CD4-positive, alpha-beta T cell treated with Interleukin-15 for 4 hours (primary cell): Measurements from ENCODE around the gene USH2A.
"Not testable (repeated sequence)": the region's sequence is repeated elsewhere in the genome, so short reads cannot be mapped to it uniquely, and the experiment has no call there.

ENCODE experiments used
- DNase-seq: peaks from one replicate; pipeline ENCODE4 v3.0.0-alpha.2; 2020; ENCODE audit warnings: low spot score

USH2A gene

DNA sequence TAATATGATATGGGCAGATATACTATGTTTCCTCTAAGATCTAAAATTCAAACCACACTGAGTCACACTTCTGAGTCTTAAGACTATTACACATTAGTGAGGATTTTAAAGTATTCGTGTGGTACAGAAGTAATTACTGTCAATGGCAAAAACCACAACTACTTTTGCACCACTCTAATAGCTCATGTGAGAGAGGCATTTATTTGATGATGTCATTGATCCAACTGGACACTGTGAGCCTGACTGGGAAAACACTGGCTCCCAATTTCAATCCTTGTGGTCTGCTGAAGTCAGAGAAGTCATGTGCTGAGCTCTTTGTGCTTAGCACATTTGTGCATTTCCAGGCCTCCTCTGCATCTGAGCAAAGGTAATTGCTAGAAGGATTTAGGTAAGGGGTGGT, 377.8 kb downstream of the USH2A start:
- DNase-seq, result no peak

DNA sequence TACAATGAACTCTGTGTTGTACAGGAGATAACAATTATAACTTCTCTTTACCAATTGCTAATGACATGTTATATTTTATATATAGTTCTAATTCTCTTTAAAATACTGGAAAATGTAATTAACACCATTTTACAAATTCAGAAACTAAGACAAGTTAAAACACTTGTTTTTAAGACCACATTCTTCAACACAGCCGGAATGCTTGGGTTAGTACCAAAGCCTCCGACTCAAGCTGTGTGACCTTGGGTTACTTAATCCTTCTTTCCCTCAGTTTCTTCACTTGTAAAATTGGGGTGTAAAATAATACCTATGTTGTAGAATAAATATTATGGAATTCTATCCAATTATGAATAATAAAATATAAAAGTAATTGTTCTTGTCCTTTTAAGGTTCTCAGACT, 378.7 kb downstream of the USH2A start:
- no peak for DNase-seq

DNA sequence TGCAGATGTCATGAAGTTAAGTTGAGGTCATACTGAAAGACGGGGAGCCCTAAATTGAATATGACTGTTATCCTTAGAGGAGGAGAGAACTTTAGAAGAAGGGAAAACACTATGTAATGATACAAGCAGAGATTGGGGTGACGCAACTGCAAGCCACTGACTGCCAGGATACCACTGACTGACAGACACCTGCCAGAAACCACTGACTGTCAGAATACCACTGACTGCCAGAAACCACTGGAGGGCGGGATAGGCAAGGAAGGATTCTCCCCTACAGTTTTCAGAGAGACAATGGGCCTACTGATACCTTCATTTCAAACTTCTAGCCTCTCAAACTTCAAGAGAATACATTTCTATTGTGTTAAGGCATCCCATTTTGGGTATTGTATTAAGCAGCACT, 388.7 kb downstream of the USH2A start:
- no peak for DNase-seq

DNA sequence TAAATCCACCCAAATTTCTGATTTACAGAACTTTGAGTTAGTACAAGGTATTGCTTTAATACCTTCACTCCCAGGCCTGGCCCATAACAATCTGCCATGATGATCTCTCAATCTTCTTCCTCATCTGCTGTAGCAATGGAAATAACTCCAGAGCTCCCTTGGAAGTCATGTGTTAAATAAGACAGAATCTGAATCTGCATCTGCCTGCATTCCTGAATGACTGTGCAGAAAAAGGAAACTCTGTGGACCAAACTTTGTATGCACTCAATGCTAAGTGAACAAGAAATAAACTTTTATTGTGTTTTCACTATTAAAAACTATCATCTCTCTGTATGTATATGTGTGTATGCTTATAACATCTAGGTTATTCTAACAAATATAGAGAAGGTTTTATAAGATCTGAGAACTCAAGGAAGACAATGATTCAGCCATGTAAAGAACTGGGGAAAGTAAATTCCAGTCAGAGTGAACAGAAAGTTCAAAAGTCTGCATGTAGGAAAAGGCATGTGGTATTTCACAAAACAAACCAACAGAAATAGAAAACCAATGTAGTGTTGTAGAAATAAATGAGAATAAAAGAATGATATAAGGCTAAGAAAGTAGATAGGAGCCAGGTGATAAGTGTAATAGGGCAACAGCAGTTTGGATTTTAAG, 390.2 kb downstream of the USH2A start:
- DNase-seq, result no peak

DNA sequence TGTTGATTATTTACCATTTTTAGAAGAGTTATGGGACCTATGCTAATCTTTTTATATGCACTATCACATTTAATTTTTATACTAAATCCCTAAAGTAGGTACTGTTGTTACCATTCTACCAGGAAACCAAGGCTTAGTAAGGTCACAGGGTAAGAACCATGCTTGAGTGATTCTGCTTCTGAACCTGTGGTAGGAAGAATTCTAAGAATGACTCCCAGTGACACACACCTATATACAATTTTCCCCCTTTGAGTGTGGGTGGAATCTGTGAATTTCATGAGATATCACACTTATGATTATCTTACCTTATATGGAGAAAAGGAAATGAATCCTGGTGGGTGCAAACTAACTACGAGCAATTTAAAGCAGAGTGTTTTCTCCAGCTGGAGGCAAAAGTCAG, 391.0 kb downstream of the USH2A start:
- no peak for DNase-seq

DNA sequence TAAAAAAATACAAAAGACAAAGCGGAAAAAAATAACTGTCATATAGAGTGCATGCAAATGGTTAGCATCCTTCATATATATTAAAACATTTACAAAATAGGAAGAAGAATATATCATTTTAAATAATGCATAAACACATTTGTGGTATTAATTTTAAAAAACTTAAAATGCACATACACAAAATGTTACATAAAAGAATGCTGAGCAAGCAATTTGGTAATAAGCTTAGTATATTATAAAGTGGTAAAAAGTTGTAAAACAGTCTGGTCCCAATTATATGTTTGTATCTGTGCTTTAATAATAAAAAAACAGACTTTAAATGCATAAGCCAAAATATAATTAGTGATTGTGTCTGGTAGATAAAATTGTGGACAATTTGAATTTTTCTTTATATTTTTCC, 394.6 kb downstream of the USH2A start:
- no peak for DNase-seq

DNA sequence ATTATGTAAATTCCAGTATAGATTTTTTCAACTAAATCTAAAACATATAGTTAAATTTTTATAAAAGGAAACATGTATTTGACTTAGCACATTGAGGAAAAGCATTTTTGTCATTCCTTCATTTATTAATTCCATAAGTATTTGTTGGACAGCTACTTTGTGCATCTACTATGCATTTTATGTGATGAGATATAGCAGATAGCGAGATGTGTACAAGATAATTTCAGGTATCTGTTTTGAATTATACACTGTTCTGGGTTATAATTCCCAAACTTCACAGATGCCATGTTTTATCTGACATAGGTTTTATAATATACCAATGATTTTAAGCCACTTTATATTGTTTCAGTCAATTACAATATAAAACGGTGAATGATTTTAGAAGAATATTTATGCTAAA, 398.7 kb downstream of the USH2A start:
- no peak for DNase-seq

DNA sequence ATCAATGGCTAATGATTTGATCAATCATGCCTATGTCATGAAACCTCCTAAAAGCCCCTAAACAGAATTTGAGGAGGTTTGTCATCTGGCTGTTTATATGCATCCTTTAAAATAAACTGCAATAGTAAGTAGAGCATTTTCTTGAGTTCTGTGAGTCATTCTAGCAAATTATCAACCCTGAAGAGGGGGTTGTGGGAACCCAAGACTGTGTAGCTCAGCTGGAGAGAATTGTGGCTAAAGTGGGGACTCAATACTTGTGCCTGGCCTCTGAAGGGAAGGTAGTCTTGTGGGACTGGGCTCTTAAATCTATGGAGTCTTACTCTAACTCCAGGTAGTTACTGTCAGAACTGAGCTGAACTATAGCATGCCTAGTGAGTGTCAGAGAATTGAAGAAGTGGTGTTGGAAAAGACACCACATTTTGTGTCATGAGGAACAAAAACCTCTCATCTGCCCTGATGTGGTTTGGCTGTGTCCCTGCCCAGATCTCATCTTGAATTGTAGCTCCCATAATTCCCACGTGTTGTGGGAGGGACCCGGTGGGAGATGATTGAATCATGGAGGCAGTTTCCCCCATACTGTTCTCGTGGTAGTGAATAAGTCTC, 402.4 kb downstream of the USH2A start:
- no peak for DNase-seq

DNA sequence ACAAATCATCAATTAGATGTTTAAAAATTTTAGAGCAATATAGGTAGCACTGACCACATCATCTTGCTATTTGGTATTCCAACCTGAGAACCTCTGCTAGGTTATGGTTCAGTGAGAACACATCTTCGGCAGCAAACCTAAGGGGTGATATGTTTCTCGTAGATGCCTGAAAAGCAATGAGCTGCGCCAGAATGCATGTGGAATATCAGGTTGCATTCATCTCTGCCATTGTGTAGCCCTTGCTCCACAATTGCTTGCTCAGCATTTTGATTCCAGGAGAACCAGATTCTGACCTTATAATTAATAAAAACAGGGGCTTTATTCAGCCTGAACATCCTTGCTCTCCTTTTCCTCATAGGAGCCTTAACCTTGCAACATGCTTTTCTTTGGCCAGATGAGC, 408.1 kb downstream of the USH2A start:
- no peak for DNase-seq

DNA sequence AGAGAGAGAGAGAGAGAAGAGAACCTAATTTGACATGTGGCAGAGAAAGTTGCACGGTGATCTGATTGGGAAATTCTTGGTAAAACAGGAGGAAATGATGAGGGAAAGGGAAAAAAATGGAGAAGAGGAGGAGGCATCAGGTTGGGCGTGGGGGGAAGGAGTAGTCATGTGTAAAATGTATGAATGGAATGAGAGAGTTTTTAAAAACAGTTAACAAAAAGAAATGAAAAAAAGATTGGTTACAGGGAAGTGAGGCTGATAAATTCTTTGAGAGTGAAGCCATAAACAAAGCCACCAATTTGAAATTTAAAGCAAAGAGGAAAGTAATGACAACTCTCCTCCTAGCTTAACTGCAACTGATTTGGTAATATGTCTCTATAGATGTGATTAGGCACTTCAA, 409.2 kb downstream of the USH2A start:
- DNase-seq, result no peak

DNA sequence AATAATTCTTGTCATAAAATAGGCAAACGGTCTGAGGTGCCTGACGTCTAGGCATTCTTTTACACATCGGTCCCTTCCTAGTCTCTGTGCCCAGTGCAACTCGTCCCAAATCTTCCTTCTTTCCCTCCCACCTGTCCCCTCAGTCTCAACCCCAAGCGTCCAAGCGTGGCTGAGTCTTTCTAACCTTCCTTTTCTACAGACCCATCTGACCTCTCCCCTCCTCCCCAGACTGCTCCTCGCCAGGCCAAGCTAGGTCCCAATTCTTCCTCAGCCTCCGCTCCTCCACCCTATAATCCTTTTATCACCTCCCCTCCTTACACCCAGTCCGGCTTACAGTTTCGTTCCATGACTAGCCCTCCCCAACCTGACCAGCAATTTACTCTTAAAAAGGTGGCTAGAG, 413.8 kb downstream of the USH2A start:
- not testable (repeated sequence) for DNase-seq

DNA sequence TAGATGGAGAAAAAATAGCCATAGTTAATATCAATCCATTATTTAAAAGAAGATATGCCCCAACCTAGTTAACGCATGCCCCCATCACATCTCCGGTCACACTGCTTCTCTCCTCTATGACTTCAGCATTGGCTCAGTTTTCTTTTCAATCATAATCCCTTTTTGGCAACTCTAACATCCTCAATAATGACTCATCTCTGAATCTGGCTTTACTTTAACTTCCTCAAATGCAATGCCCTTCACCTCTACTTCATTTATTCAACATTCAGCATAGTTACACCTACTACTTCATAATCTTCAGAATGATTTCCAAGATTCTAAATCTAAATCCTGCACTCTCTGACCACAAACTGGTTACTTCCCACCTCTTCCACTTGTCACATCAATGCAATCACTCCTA, 417.3 kb downstream of the USH2A start:
- no peak for DNase-seq

DNA sequence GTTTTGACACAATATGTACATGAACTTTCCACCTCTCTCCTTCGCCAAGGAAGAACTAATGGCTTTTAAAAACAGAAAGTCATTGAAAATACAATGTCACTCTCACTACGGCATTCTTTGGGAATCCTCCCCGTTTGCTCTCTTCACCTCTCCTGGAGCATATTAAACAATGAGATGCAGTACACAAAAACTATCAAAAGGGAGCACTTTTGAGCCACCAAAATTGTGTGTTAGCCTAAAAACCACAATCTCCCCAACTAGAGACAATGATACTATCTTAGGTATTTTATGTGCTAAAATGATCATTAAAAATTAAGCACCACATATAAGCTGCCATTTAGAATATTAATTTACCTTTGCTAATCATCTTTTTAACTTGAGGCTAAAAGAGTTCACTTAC, 430.6 kb downstream of the USH2A start:
- DNase-seq, result no peak

DNA sequence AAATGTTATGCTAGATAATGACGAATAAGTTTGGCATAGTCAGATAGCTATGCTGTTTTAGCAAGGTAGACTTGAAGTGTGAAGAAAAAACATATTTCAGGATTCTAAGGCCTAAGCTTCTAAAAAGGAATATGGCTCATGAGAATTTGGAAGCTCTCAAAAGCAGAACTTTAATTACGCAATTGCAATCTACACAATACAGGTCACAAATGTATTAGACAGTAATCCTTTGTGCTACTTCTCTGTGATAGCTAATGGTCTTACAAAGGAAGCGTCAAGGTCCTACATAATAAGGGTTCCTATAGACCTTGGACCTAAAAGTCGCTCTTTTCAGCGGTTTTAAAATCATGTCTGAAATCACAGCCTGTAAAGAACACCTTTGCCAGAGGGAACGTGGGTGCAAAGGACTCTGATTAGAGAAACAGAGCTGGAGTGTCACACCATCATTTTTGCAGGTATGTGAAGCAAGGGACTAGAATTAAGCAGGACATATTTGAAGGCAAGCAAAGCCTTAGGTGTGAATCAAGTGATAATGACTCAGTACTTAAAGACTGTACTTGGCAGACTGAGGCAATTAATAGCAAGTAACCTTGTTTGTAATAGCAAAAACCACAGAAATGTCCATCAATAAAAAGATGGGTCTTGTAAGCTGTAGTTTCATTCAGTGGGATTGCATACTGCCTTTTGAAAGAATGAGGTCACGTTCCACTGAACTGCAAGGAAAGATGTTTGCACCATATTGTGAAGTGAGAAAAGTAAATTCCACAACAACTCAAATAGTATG, 436.0 kb downstream of the USH2A start:
- no peak for DNase-seq

DNA sequence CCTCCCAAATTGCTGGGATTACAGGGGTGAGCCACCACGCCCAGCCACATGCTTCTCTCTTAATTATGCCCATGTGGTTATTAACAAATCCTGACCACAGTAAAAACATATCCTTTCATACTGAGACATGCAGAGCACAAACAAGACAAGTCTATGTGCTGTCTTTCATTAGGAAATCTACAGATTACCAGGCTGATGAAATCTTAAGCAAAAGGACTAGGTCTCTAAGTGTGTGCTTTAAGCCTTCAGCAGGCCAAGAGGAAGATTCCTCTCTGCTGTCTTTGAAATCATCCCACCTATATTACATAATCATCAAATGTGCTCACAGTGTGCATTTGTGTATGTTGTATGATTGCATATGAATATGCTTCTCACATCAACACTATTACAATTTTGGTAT, 436.8 kb downstream of the USH2A start:
- DNase-seq, result no peak

DNA sequence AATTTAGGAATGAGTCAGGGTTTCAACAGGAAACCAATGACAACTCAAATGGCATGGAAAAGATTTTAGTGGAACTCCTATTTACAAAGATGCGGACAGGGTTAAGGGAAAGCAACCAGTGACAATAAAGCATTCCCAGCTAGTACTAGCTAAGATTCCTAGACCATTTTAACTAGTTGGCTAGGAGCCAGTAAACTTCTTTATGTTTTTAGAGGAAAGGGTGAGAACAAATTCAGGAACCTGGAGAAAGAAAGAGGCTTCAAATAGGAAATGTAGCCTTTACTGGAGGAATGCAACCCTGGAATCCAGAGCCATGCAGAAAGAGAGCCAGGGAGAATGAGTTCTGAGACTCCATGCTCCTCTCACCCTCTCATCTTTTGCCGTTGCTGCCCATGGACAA, 439.6 kb downstream of the USH2A start:
- no peak for DNase-seq

DNA sequence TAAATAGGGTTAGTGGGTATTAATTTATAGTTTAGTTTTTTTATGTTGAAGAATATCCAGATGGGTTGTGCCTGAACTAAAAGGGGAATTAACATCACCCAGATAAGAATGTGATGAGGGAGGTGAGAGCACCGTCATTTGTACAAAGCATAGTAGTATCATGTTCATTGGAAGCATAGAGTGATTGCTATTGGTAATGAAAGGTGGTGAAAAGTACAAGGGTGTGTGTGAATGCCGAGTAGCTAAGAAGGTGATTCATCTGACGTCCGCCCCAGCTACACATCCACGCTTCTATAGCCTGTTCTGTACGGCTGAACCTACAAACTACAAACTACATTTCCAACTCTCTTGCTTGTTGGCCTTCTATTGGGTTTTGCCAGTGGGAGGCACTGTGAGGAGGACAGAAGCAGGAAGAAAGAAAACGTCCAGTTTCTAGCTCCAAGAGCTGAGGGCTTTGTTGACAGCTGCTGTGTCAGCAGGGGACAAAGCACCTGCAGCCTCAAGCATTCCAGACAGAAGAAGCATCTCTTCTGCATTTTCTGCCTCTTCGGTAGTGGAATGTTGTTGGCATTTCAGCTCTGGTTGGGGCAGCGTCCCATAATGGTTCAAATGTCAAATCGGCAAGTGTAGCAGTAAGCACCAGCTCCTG, 451.3 kb downstream of the USH2A start:
- DNase-seq, result no peak

DNA sequence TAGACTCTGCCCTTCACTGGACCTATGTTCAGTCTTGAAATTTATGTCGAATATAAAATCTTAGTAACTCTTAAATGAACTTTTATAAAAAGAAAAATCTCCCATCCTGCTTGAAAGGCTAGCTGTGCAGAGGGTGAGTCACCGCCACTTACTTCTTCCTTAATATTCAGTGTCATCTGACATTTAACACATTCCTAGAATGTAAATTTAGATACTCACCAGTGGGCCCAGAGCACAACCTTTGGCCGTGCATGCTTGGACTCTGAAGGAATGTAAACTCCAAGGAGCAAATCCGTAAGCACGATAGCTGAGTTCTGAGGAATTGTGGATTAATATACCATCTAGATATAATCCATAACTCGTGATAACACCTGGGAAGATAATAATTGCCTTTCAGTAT, 452.8 kb downstream of the USH2A start:
- DNase-seq, result no peak

DNA sequence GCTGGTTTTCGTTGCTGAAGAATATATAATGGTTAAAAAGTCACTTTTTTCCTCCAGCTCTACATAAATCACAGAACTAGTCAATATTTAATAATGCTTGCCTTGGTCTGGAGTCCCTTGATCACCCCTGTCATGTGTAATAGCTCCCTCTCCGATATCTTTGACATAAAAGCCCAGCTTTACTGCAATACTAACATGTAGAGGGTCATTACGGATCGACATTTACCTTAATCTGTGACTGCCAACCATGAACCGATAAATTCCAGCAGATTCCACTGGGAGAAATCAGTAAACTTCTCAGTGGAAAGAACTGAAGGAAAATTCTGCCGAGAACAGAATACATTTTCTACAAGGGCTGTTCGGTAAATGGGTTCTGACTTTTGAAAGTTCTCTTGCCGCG, 459.6 kb downstream of the USH2A start:
- no peak for DNase-seq

DNA sequence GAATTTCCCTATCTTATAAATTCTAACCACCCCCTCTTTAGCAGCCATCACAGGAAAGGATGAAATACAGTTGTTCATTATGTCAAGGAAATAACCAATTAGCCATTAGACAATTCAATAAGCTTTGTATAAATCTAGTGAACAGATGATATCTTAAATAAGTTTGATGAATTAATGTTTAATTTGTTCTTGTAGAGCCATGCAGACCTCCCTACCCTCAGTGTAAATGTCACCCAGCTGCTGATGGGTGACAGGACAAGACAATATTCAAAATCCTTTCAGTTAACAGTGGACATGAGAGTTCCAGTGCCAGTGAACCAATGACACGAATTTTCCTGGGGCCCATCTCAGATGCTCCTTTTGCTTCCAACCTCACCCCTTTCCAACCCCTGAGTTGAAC, 460.2 kb downstream of the USH2A start:
- DNase-seq, result no peak

DNA sequence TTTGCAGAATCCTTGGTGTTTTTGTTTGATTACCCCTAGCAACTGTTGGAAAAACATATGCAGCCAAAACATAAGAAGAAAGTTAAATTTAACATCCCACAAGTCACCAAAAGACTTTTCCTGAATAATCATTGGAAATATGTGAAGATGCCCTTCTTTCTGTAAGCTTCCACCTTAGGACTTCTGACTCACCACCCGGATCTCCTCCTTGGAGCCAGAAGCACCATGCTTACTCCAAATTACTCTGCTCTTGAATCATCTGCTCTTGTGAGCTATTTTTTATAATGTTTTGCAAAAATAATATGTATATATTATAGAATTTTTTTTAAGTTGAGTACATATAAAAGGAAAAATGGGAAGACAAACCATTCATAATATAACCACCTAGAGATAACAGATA, 464.4 kb downstream of the USH2A start:
- DNase-seq, result no peak

DNA sequence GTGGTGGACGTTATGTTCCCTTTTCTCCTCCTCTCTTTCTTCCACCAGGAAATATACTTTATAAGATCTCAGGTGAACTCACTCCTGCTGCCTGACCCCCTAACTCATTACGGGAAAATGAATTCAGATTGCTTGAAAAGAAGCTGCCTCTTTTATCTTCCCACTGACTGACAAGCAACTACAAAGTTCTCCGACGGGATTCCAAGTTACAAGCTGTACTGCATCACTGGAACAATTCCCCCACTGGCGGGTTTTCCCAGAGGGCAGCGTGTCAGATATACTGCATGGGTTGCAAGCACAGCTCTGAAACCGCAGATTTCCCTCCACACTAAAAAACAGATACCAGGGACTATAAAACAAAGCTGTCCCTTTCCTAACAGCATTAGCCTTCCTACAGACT, 465.6 kb downstream of the USH2A start:
- no peak for DNase-seq

DNA sequence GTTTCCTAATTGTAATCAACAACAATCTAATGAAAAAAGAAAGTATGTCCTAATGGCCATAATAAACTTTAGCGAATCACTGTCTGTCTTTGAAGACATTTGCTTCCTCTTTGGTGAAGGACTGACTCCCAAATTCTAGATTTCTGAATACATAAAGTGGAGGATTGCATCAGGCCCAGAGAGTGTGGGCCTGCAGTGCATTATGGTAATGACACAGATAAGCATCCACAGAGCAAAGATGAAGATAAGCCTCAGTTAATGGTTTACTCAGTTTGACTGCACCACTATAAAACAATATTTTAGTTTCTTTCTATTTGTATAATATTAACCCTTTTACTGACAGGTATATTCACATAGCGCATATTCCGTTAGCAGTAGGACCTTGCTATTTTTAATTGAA, 490.7 kb downstream of the USH2A start:
- no peak for DNase-seq
